K562 treated with DMSO at 1 percent for 4 hours (cell line): Measurements from ENCODE around the gene PDHA1. TPM values are rescaled to one million over a fixed set of nuclear protein-coding genes. Genes with fewer than 3 reads are reported as not detected.

Experiments
- total RNA-seq: library from RNA; unstranded; fragments of 300-600 nt; gene quantifications from 2 replicates; pipeline ENCODE4 v1.2.3, GENCODE V29; 2022; ENCODE audit not compliant: insufficient read depth

The PDHA1 gene
- total RNA-seq, result 72.4 and 98.3 TPM in 2 replicates

DNA sequence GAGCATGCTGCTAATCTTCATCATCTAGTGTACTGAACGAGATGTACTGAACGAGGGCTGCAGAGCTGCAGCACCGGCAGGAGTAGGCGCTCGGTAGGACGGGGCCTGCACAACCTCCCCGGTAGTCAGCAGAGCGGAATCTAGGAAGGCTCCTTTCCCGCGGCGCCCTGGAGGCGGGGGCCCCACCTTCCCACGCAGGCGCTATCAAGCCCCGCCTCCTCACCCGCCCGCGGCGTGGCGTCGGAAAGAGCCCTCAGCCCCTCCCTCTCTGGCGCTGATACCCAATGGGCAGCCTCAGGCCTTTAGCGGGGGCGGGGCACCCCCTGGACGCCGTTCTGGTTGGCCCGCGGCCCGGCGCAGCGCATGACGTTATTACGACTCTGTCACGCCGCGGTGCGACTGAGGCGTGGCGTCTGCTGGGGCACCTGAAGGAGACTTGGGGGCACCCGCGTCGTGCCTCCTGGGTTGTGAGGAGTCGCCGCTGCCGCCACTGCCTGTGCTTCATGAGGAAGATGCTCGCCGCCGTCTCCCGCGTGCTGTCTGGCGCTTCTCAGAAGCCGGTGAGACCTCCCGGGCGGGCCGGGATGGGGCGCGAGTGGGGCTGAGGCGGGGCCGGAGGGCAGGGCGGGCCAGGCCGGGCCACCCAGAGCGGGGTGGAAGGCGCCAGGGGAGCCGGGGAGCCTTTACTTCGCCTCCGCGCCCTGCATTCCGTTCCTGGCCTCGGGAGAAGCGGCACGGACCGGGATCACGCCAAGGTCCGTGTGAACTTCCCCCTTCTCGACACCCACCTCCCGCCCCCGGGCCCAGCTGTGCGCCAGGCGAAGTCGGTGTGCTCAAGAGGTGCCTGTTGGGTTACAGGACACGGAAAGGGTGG is at the start of gene PDHA1:
PDHA1 (plus strand) TSS at position 393 of the 874 bp plus-strand sequence; CDS start at position 504, 111 bp downstream.

Other genes starting within 250 kb of the PDHA1 start
- gene ADGRG2, start 221.5 kb upstream of the PDHA1 start, total RNA-seq, result not detected in 2 replicates
- gene MAP3K15, start 171.6 kb downstream of the PDHA1 start, total RNA-seq, result 1.2 and 1.4 TPM in 2 replicates